Myocyte (in vitro differentiated cells): Measurements from ENCODE around the gene CROCC2. TPM values are rescaled to one million over a fixed set of nuclear protein-coding genes. Genes with fewer than 3 reads are reported as not detected.
A peak's percentile ranks its signal among the peaks of the same experiment; 100 is the strongest.

Experiments used
- DNase-seq: peaks from one replicate; pipeline ENCODE4 v3.0.0-alpha.2; 2012; ENCODE audit warnings: low read depth
- total RNA-seq: library from RNA; depleted of rRNA; stranded (reverse); fragments of >200 nt; gene quantifications from 2 replicates; pipeline ENCODE4 v1.2.3, GENCODE V29; 2014

The CROCC2 gene
- total RNA-seq, 1 donor from 2014 or later, result not detected

- peak; percentile 48 for DNase-seq
Measured at GRCh38 chr2:240919786-240920782, 13.9 kb downstream of the CROCC2 start.

- DNase-seq, result no peak
Measured at GRCh38 chr2:240920783-240921231, 14.7 kb downstream of the CROCC2 start.

DNA sequence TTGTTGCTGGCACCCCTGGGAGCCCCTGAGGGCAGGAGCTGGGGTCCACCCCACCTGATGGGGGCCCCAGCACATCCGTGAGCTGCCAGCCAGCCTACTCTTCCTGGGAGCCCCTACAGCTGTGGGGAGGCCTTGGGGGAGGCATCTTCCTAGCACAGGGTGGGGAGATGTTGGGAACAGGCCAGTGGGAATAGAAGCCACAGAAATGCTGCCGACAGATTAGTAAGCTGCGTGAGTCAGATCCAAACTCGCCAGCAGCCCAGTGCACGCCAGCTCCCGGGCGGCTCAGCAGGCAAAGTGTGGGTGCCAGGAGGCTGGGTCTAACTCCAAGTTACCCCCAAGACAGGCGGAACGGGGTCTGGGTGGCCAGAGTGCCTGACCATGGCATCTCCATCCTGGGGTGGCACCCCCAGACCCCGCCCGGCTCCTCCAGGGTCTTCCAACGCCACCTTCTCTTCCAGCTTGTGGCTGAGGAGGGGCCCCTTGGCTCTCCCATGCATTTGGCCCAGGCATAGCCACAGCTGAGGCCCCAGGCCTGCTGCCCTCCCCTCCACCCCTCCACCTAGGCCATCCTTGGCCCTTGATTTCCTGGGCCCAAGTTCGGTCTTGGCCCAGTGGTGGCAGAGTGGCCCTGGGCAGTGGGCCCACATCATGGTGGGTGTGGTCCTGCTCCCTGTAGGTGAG lies 15.3 kb downstream of the CROCC2 start:
- DNase-seq, result peak; percentile 95

DNA sequence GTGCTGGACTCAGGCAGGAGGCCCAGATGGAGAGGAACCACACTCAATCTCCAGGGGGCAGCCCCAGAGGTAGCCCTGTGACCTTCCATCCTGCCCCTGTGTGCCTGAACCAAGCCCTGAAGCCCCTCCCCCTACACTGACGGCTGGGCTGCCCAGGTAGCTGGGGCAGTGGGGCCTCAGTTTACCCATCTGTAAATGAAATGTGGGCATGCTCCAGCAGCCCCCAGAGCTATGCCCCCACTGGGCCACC lies 15.8 kb downstream of the CROCC2 start:
- DNase-seq, result no peak

DNA sequence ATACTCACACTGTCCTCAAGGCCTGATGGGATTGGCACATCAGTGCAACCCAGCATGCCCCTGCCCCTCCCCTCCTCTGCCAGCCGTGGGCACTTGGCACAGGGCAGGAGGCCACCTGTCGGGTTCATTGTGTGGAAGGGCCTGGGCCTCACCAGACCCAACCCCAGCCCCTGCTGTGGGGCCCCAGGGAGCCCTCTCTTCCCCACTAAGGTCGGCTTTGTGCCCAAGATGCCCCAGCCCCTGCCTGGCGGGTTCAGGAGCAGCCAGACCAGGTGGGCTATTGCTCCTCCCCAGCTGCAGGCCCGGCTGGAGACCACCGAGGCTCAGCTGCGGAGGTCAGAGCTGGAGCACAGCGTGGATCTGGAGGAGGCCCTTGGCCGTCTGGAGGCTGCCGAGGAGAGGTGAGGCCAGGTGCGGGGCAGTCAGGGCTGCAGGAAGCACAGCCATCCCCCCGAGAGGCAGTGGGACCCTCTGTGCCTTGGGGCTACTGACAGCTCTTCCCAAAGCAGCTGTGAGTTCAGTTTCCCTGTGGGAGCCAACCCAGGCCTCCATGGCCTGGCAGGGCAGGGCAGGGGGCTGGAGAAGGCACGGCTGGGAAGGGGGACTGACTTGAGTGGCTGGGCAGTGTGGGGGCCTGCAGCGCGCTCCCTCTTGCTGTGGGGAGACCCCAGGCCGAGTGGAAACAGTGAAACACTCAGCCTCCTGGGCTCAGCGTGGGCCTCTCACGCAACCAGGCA lies 16.3 kb downstream of the CROCC2 start:
- peak; percentile 68 for DNase-seq

DNA sequence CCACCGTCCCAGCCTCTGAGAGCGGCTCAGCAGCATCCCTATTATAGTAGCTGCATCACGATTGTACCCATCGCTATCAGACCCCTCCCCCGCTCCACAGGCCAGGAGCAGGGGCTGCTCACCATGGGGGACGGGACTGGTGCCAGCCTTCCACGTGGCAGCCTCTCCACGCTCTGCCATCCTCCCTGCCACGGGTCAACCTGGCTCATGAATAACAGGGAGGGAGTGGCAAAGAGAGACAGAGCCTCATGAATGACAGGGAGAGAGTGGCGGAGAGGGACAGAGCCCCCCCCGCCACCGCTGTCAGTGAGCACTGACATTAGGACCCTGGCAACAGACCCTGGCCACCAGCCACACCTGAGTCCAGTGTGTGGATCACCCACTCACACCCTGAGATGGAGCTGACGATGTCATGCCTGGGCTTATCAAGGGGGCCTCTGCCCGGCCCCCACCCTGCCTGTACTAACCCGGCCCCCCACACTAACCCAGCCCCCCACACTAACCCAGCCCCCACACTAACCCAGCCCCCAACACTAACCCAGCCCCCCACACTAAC lies 16.9 kb downstream of the CROCC2 start:
- no peak for DNase-seq

- DNase-seq, result no peak
Measured at GRCh38 chr2:240925191-240925567, 19.0 kb downstream of the CROCC2 start.

- DNase-seq, result no peak
Measured at GRCh38 chr2:240925568-240926515, 19.7 kb downstream of the CROCC2 start.

GRCh38 chr2:240926516-240927389 lies 20.6 kb downstream of the CROCC2 start:
- DNase-seq, result peak; percentile 29

DNA sequence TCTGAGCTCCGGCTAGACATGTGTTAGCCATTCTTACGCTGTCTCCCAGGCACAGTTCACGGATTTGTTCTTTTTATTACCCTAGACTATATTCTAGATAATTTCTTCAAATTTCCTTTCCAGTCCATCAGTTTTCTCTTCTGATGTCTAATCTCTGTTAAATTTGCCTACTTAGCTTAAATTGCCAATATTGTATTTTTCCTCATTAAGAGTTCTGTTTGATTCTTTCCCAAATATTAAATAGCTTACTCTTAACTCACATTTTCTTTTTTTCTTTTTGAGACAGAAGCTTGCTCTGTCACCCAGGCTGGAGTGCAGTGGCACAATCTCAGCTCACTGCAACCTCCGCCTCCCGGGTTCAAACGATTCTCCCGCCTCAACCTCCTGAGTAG lies 21.2 kb downstream of the CROCC2 start:
- DNase-seq, result no peak

DNA sequence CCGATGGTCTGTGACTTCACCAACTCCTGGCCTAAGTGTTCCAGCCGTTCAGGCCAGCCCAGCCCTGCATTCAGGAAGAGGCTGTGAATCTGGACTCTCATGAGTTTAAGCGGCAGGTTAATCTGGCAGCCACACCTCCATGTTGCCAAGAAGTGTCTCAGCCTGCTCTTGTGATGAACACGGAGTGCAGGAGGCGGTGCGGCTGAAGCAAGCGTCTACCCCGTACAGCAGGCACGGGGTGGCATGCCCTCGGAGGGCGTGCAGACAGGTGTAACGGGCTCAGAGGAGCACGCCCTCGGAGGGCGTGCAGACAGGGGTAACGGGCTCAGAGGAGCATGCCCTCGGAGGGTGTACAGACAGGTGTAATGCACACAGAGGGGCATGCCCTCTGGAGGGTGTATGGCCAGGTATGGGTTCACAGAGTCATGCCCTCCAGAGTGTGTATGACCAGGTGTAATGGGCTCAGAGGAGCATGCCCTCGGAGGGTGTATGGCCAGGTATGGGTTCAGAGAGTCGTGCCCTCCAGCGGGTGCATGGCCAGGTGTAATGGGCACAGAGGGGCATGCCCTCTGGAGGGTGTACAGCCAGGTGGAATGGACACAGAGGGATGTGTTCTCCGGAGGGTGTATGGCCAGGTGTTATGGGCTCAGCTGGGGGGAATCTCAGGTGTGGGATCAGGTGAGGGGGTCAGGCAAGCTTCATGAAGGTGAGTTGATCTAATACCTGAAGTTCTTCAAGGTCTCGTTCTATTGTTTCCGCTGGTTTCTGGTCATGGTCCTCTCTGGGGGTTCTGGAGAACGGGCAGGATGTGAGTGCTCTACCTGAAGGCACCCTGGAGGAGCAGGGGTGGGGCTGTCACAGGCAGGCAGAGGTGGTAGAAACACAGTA lies 22.6 kb downstream of the CROCC2 start:
- no peak for DNase-seq

DNA sequence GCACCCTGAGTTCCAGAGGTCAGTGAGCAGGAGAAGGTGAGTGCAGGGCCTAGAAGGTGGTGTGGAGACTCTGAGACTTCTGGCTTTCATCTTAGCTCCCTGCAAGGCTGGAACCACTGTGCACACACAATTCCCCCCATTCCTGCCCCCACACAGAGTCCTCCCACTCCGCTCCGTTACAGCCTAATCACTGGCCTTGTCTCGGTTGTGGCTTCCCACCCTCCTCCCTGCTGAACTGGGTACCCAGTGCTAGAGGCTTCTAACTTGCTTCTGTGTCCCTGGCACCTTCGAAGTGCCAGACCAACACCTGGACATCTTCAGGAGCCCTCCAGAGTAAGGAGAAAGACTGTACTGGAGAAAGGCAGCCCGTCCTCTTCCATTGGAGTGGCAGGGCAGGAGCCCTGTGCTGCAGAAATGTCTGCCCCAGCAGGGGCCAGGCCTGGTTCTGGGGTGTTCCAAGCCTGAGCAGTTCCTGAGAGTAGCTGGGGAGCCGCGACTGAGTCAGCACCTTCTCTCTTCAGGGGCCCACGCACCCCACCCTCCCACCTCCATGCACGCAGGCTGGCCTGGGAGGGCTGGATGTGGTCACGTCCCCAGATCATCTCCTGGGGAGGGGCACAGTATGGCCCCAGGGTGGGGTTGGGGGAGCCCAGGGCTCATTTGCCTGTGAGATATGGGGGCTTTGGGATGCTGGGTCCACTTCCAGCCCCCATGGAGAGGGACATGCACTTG lies 23.4 kb downstream of the CROCC2 start:
- DNase-seq, result no peak

DNA sequence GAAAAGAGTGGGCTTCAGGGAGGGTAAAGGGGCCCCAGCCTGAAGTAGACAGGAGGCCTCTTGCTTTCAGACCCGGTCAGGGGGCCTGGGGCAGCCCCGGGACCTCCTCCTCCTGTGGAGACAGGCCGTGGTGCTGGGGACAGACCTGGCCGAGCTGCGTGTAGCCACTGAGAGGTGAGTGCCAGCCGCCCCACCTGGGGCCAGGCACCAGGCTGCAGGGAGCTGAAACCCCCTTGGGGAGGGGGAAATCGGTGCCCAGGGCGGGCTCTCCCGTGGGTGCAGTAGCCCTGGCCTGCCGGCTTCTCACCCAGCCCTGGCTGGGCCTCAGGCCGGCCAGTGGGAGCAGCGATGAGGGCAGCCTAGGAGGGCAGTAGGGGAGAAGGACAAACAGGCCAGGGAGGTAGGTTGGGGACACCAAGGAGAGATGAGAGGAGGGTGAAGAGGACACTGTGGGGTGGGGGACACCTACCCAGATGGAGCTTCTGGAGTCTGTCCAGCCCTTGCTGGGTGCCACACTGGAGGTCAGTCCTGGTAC lies 24.0 kb downstream of the CROCC2 start:
- DNase-seq, result no peak

GRCh38 chr2:240930631-240931318 lies 24.6 kb downstream of the CROCC2 start:
- no peak for DNase-seq

GRCh38 chr2:240931319-240931949 lies 25.3 kb downstream of the CROCC2 start:
- DNase-seq, result no peak

- DNase-seq, result peak; percentile 76
Measured at GRCh38 chr2:240932001-240932723, 26.0 kb downstream of the CROCC2 start.
